Measurements from ENCODE around the gene COX5A.

- TF ChIP-seq CTCF (IDR thresholded peaks at IDR 0.05), result no peak
- TF ChIP-seq POLR2A (IDR thresholded peaks at IDR 0.05), result no peak
These were observed 29.2 kb downstream of the COX5A start for GRCh38 chr15:74908635-74909034.
